ENCODE results near the gene SLC16A9.

The SLC16A9 gene

DNA sequence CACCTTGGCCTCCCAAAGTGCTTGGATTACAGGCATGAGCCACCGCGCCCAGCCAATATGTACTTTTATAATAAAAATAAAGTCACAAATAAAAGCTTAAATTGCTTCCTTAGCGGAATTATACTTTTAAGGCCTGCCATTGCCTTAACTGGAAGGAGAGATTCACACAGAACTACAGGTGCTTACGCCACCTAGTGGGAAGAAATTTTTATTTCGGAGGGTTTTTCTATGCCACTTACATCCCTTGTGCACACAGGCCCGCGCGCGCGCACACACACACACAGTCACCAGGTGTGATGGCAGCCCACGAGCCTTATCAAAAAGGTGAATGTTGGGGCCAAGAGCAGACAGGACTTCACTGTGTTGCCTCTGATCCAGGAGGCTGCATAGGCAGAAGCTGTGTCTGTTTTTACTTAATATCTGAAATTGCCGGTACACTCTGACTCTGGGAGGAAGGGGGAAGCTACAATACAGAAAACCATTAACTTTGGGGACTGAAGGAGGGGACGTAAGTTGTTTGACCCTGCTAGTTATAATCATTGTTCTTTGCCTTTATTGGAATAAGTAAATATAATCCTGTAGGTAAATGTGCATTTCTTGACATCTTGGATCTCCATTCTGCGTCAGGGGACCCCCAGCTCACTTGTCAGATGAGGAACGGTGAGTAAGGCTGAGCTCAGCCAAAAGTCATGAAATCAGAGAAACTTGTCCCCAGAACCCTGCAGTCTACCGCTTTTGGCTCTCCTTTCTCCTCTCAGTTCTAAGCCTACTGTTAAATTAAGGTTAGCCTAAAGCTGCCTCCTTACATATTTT lies 87.1 kb downstream of the SLC16A9 start:
- TF ChIP-seq CTCF (IDR thresholded peaks at IDR 0.05), result peak; percentile 57; the same call in 1 of the 2 replicates

DNA sequence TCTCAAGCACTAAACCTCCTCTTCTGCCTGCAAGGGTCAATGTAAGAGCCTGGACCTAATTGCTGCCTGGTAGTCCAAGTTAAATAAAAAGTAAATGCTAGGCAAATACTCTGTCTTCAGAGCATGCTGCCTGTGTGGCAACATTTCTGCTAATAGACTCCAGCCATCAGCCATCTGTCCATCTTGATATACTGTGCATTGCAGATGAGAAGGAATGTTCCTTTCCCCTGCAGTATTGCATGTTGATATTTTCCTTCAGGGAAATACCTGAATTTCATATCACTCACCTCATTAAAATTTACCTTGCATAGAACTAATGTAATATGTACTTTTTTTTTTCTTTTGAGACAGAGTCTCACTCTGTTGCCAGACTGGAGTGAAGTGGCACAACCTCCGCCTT lies 87.9 kb downstream of the SLC16A9 start:
- TF ChIP-seq CTCF (IDR thresholded peaks at IDR 0.05), result no peak

- TF ChIP-seq CTCF (IDR thresholded peaks at IDR 0.05), result no peak
Measured at GRCh38 chr10:59618666-59619065, 91.0 kb downstream of the SLC16A9 start.

DNA sequence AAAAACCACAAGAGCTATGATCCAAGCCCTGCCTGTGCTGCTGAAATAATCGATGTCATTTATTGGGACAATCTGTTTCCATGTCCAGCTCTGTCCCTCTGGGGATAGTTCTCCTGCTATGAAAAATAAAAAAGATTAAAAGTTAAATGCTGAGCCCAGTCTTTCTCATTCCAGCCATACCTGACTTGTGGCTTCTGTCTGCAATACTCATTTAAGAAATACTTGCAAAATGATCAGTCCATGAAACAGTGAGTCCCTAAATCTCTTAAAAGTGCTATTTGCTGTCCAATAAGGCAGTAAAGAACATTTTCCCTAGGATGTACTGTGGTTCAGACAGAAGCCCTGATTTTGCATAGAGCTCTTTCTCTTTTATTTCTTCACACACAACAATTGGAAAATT lies 91.7 kb downstream of the SLC16A9 start:
- TF ChIP-seq CTCF (IDR thresholded peaks at IDR 0.05), result no peak

DNA sequence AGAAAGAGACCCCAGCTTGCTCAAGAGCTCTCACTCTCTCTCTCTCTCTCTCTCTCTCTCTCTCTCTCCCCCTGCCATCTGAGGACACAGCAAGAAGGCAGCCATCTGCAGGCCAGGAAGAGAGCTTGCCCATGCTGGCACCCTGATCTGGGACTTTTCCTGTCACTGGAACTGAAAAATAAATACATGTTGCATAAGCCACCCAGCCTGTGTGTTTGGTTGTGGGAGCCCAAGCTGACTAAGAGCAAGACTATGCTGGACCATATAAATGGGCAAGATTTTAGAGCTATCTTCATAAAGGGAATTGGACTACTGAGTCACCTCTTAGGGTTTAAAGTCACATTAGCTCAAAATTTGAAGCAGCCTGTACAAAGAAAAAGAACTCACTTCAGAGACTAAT lies 98.6 kb downstream of the SLC16A9 start:
- TF ChIP-seq CTCF (IDR thresholded peaks at IDR 0.05), result no peak

DNA sequence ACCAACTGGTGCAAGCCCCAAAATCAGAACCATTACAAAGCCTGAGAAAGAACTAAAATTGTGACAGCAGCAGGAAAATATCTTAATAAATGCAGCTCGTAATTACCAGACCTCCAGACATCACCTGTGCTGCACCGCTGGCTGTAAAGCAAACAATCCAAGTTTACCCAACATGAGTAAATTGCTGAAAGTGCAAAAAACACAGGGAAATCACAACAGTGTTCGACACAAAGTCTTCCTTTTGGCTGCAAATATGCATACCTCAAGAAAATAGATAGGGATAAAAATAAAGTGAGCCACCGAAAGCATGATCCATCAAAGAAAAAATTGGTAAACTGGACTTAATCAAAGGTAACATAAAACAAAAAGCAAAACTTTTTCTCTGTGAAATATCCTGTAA lies 101.7 kb downstream of the SLC16A9 start:
- TF ChIP-seq CTCF (IDR thresholded peaks at IDR 0.05), result no peak

DNA sequence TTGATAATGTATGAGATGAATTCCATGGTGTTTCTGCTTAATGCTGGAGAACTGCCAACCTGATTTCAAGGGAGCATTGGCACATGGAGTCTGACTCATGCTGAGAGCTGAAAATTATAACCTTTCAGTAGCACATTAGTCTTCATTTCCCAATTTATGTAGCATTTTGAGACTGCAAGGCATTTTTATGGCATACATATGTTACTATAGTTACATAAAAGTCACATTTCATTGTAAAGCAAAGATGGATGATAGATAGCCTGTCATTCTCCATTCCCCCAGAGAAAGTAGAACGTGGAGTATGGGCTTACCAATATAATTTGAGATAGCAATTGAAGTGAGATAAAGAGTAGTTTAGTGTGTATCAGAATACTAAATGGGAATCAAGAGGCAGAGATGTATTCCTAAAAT lies 103.1 kb downstream of the SLC16A9 start:
- no peak for TF ChIP-seq CTCF (IDR thresholded peaks at IDR 0.05)

DNA sequence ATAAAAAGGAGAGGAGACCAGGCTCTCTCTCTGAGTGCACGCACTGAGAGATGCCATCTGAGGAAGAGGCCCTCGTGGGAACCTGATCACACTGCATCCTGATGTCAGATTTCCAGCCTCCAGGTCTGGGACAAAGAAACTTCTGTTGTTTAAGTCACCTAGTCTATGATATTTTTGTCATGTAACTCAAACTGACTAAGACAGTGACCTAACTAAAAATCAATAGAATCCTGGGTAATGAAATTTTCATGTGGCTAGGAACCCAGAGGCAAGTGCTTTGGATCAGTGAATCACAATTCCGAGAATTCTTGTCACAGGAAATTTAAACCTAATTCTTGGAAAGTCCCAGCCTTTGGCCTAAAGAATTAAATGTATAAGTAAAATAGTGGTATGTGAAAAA lies 107.7 kb downstream of the SLC16A9 start:
- no peak for TF ChIP-seq CTCF (IDR thresholded peaks at IDR 0.05)

Data from LNCAP (cell line).